Measurements from ENCODE around the gene CD79B.

CD79B gene

DNA sequence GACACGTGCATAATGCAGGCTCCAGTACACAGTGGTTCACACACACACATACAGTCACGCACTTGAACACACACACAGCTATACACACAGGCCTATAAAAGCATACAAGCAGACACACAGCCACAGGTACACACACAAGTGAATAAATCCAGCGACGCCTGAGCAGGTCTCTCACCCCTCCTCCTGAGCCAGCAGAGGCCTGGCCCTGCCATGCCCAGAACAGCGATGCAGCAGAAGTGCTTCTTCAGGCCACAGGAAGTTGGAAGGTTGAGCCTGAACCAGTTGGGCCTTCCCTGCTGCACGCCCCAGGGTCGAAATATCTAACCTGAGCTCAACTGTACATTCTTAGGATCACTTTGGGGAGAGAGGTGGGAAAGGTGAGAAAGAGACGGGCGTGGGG, 7.3 kb upstream of the CD79B start:
- TF ChIP-seq TCF4 (CRISPR knock-in tag; IDR thresholded peaks at IDR 0.05; ENCODE audit: borderline replicate concordance) (no peak), ZNF70 (CRISPR knock-in tag; IDR thresholded peaks at IDR 0.05) (no peak), ZNF8 (CRISPR knock-in tag; IDR thresholded peaks at IDR 0.05) (no peak), ZC3H10 (CRISPR knock-in tag; IDR thresholded peaks at IDR 0.05) (no peak), ZFP3 (CRISPR knock-in tag; IDR thresholded peaks at IDR 0.05) (no peak), SNAI2 (CRISPR knock-in tag; IDR thresholded peaks at IDR 0.05) (no peak), OSR1 (CRISPR knock-in tag; IDR thresholded peaks at IDR 0.05) (no peak), ZFP30 (CRISPR knock-in tag; IDR thresholded peaks at IDR 0.05) (no peak), TOX (CRISPR knock-in tag; IDR thresholded peaks at IDR 0.05; ENCODE audit: borderline replicate concordance) (no peak), ESRRG (CRISPR knock-in tag; IDR thresholded peaks at IDR 0.05) (no peak)
- TF ChIP-seq, protein P1, sequence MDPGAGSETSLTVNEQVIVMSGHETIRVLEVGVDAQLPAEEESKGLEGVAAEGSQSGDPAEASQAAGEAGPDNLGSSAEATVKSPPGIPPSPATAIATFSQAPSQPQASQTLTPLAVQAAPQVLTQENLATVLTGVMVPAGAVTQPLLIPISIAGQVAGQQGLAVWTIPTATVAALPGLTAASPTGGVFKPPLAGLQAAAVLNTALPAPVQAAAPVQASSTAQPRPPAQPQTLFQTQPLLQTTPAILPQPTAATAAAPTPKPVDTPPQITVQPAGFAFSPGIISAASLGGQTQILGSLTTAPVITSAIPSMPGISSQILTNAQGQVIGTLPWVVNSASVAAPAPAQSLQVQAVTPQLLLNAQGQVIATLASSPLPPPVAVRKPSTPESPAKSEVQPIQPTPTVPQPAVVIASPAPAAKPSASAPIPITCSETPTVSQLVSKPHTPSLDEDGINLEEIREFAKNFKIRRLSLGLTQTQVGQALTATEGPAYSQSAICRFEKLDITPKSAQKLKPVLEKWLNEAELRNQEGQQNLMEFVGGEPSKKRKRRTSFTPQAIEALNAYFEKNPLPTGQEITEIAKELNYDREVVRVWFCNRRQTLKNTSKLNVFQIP (CRISPR knock-in tag; IDR thresholded peaks at IDR 0.05; ENCODE audit: borderline replicate concordance, low read depth) = no peak
- TF ChIP-seq, protein P2, sequence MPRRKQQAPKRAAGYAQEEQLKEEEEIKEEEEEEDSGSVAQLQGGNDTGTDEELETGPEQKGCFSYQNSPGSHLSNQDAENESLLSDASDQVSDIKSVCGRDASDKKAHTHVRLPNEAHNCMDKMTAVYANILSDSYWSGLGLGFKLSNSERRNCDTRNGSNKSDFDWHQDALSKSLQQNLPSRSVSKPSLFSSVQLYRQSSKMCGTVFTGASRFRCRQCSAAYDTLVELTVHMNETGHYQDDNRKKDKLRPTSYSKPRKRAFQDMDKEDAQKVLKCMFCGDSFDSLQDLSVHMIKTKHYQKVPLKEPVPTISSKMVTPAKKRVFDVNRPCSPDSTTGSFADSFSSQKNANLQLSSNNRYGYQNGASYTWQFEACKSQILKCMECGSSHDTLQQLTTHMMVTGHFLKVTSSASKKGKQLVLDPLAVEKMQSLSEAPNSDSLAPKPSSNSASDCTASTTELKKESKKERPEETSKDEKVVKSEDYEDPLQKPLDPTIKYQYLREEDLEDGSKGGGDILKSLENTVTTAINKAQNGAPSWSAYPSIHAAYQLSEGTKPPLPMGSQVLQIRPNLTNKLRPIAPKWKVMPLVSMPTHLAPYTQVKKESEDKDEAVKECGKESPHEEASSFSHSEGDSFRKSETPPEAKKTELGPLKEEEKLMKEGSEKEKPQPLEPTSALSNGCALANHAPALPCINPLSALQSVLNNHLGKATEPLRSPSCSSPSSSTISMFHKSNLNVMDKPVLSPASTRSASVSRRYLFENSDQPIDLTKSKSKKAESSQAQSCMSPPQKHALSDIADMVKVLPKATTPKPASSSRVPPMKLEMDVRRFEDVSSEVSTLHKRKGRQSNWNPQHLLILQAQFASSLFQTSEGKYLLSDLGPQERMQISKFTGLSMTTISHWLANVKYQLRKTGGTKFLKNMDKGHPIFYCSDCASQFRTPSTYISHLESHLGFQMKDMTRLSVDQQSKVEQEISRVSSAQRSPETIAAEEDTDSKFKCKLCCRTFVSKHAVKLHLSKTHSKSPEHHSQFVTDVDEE (CRISPR knock-in tag; IDR thresholded peaks at IDR 0.05) = no peak
- TF ChIP-seq, protein P3, sequence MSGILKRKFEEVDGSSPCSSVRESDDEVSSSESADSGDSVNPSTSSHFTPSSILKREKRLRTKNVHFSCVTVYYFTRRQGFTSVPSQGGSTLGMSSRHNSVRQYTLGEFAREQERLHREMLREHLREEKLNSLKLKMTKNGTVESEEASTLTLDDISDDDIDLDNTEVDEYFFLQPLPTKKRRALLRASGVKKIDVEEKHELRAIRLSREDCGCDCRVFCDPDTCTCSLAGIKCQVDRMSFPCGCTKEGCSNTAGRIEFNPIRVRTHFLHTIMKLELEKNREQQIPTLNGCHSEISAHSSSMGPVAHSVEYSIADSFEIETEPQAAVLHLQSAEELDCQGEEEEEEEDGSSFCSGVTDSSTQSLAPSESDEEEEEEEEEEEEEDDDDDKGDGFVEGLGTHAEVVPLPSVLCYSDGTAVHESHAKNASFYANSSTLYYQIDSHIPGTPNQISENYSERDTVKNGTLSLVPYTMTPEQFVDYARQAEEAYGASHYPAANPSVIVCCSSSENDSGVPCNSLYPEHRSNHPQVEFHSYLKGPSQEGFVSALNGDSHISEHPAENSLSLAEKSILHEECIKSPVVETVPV (CRISPR knock-in tag; IDR thresholded peaks at IDR 0.05) = no peak
- TF ChIP-seq, protein P4, sequence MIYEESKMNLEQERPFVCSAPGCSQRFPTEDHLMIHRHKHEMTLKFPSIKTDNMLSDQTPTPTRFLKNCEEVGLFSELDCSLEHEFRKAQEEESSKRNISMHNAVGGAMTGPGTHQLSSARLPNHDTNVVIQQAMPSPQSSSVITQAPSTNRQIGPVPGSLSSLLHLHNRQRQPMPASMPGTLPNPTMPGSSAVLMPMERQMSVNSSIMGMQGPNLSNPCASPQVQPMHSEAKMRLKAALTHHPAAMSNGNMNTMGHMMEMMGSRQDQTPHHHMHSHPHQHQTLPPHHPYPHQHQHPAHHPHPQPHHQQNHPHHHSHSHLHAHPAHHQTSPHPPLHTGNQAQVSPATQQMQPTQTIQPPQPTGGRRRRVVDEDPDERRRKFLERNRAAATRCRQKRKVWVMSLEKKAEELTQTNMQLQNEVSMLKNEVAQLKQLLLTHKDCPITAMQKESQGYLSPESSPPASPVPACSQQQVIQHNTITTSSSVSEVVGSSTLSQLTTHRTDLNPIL (CRISPR knock-in tag; IDR thresholded peaks at IDR 0.05; ENCODE audit: low read depth) = no peak
- ATAC-seq = no peak; the same call in 2 of the 3 replicates

DNA sequence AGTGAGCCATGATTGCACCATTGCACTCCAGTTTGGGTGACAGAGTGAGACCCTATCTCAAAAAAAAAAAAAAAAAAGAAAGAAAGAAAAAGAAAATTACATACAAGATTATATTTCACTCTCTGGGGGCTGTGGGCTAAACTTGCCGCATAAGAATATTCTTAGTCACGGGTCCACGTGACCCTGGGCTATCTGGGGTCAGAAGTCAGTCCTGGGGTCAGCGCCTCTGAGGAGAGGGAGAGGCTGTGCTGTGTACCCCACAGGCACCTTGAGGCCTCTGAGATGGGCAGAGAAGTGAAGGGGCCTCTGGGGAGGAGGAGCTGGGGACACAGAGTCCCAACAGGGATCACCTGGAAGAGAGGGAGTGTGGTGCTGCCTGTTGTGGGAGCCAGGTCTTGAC, 5.8 kb upstream of the CD79B start:
- ATAC-seq = no peak
- TF ChIP-seq, protein P4 (CRISPR knock-in tag; IDR thresholded peaks at IDR 0.05; ENCODE audit: low read depth) = no peak
- TF ChIP-seq ZNF565 (CRISPR knock-in tag; conservative IDR thresholded peaks at IDR 0.05; ENCODE audit: low read depth) (no peak), ZNF70 (CRISPR knock-in tag; IDR thresholded peaks at IDR 0.05) (no peak), ISL1 (CRISPR knock-in tag; IDR thresholded peaks at IDR 0.05) (no peak), SNAI2 (CRISPR knock-in tag; IDR thresholded peaks at IDR 0.05) (no peak), ESRRG (CRISPR knock-in tag; IDR thresholded peaks at IDR 0.05) (no peak)

DNA sequence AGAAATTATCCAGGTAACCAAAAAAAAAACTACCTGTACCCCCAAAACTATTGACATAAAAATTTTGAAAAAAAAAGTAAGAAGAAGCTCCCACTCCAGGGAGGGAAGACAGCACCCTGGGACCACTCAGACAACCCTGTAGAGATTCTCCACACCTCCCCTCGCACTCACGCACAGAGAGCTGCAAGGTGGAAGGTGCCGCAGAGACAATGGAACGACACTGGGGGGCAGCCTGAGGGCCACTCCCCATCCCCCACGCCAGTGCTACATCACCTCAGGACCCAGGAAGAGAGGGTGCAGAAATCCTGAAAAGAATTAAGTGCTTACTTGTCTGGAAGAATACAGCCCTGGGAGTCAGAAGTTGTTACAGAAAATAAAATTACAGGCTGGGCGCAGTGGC, 5.2 kb upstream of the CD79B start:
- no peak for ATAC-seq
- TF ChIP-seq ESRRG (CRISPR knock-in tag; IDR thresholded peaks at IDR 0.05) (no peak), TCF4 (CRISPR knock-in tag; IDR thresholded peaks at IDR 0.05; ENCODE audit: borderline replicate concordance) (no peak), ZNF70 (CRISPR knock-in tag; IDR thresholded peaks at IDR 0.05) (no peak), CSDC2 (CRISPR knock-in tag; IDR thresholded peaks at IDR 0.05) (no peak), TOX (CRISPR knock-in tag; IDR thresholded peaks at IDR 0.05; ENCODE audit: borderline replicate concordance) (no peak), ZNF8 (CRISPR knock-in tag; IDR thresholded peaks at IDR 0.05) (no peak), ZC3H10 (CRISPR knock-in tag; IDR thresholded peaks at IDR 0.05) (no peak), ZFP30 (CRISPR knock-in tag; IDR thresholded peaks at IDR 0.05) (no peak), PPARA (CRISPR knock-in tag; IDR thresholded peaks at IDR 0.05; ENCODE audit: borderline replicate concordance) (no peak), ISL1 (CRISPR knock-in tag; IDR thresholded peaks at IDR 0.05) (no peak), BACH2 (CRISPR knock-in tag; IDR thresholded peaks at IDR 0.05; ENCODE audit: borderline replicate concordance) (no peak), RARB (CRISPR knock-in tag; IDR thresholded peaks at IDR 0.05) (no peak), OSR1 (CRISPR knock-in tag; IDR thresholded peaks at IDR 0.05) (no peak), ARNTL (CRISPR knock-in tag; IDR thresholded peaks at IDR 0.05; ENCODE audit: borderline replicate concordance, low read depth) (no peak)
- TF ChIP-seq, protein P2 (CRISPR knock-in tag; IDR thresholded peaks at IDR 0.05) = no peak
- TF ChIP-seq, protein P1 (CRISPR knock-in tag; IDR thresholded peaks at IDR 0.05; ENCODE audit: borderline replicate concordance, low read depth) = no peak
- TF ChIP-seq, protein P5, sequence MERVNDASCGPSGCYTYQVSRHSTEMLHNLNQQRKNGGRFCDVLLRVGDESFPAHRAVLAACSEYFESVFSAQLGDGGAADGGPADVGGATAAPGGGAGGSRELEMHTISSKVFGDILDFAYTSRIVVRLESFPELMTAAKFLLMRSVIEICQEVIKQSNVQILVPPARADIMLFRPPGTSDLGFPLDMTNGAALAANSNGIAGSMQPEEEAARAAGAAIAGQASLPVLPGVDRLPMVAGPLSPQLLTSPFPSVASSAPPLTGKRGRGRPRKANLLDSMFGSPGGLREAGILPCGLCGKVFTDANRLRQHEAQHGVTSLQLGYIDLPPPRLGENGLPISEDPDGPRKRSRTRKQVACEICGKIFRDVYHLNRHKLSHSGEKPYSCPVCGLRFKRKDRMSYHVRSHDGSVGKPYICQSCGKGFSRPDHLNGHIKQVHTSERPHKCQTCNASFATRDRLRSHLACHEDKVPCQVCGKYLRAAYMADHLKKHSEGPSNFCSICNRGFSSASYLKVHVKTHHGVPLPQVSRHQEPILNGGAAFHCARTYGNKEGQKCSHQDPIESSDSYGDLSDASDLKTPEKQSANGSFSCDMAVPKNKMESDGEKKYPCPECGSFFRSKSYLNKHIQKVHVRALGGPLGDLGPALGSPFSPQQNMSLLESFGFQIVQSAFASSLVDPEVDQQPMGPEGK (CRISPR knock-in tag; IDR thresholded peaks at IDR 0.05; ENCODE audit: borderline replicate concordance) = no peak
